Smooth muscle cell (in vitro differentiated cells): ENCODE results near the gene MPP4. TPM values are rescaled to one million over a fixed set of nuclear protein-coding genes. Genes with fewer than 3 reads are reported as not detected.

Source experiments
- DNase-seq: peaks from one replicate; lab custom pipeline; 2025; ENCODE audit not compliant: unreplicated experiment; lab: John Stamatoyannopoulos, UW
- H2AFZ ChIP-seq: fragments of 200-600 bp; sonication (generic); 2 replicates; pipeline ENCODE4 v1.6.0; 2016; ENCODE audit warnings: antibody characterized with exemption, low read depth, mild to moderate bottlenecking
- H3F3A ChIP-seq: fragments of 200-600 bp; sonication (generic); 2 replicates; pipeline ENCODE4 v1.6.0; 2017; ENCODE audit warnings: antibody characterized with exemption, low read depth
- H3K27ac ChIP-seq: fragments of 200-600 bp; sonication (generic); 2 replicates; pipeline ENCODE4 v1.5.1; 2016; ENCODE audit warnings: low read depth, mild to moderate bottlenecking
- H3K27me3 ChIP-seq: fragments of 200-600 bp; sonication (generic); 2 replicates; pipeline ENCODE4 v1.6.1; 2016; ENCODE audit warnings: low read depth, mild to moderate bottlenecking
- H3K36me3 ChIP-seq: fragments of 200-600 bp; sonication (generic); 2 replicates; pipeline ENCODE4 v1.5.1; 2016; ENCODE audit warnings: low read depth
- H3K4me1 ChIP-seq: fragments of 200-600 bp; sonication (generic); 2 replicates; pipeline ENCODE4 v1.5.1; 2016; ENCODE audit warnings: low read depth
- H3K4me2 ChIP-seq: fragments of 200-600 bp; sonication (generic); 2 replicates; pipeline ENCODE4 v1.6.0; 2016; ENCODE audit warnings: mild to moderate bottlenecking
- H3K4me3 ChIP-seq: fragments of 200-600 bp; sonication (generic); 2 replicates; pipeline ENCODE4 v1.5.1; 2016; ENCODE audit warnings: mild to moderate bottlenecking
- H3K79me2 ChIP-seq: fragments of 200-600 bp; sonication (generic); 2 replicates; pipeline ENCODE4 v1.6.0; 2016; ENCODE audit warnings: low read depth, mild to moderate bottlenecking
- H3K9ac ChIP-seq: fragments of 200-600 bp; sonication (generic); 2 replicates; pipeline ENCODE4 v1.6.0; 2016; ENCODE audit warnings: low read depth
- H3K9me3 ChIP-seq: fragments of 200-600 bp; sonication (generic); replicated peaks from 2 replicates; pipeline ENCODE4 v1.5.1; 2016; ENCODE audit warnings: low read depth
- H4K20me1 ChIP-seq: fragments of 200-600 bp; sonication (generic); 2 replicates; pipeline ENCODE4 v1.6.0; 2016; ENCODE audit warnings: low read depth
- WGBS: methylation state at CpG from one replicate; pipeline ENCODE4 v1.1.7; 2016; ENCODE audit warnings: low lambda C conversion rate; 5-methylcytosine and 5-hydroxymethylcytosine counted together
- polyA plus RNA-seq: library from polyadenylated mRNA; unstranded; fragments of >200 nt; fragmentation: Nextera tagmentation; extraction: Ambion mirVana; gene quantifications from 2 replicates; pipeline ENCODE4 v1.2.1, GENCODE V29; 2016
- total RNA-seq: library from RNA; depleted of rRNA; stranded (reverse); fragments of >200 nt; gene quantifications from 2 replicates; pipeline ENCODE4 v1.2.3, GENCODE V29; 2014
- TF ChIP-seq, protein P1 (sequence below): fragments of 200-600 bp; sonication (generic); IDR thresholded peaks from 2 replicates; pipeline ENCODE4 v1.5.1; 2017; ENCODE audit warnings: borderline replicate concordance, mild to moderate bottlenecking, antibody characterized with exemption; ENCODE audit not compliant: insufficient read depth, poor library complexity, severe bottlenecking

Gene MPP4
- total and polyA plus RNA-seq, 2 experiments from 2014 or later: 1.8 TPM; not detected in 1

DNA sequence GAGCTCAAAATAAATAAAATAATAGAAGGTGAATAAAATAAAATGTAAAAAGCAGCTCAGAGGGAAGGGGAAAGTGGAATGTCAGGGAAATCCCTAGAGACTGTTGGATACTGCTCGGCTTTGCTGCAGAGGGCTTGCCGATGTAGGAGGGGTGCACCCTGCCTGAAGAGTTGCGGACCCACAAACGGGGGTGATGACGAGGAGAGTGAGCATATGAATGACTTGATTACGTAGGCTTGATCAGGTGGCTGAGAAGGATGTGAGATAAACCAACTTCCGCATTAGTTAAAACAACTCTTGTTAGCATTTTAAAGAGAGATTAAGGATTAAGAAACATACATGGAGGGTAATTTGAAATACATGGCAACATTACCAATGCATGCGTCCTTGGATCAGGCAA, 34.1 kb downstream of the MPP4 start:
- Histone ChIP-seq H3K27me3 (no peaks in the 10 kb centered on the region), H3K9me3 (no peaks in the 10 kb centered on the region), H3F3A (no peaks in the 10 kb centered on the region), H3K4me2 (no peak overlapping the region), H3K4me1 (no peaks in the 10 kb centered on the region), H3K79me2 (no peaks in the 10 kb centered on the region), H2AFZ (no peak overlapping the region), H3K9ac (no peak overlapping the region), H3K4me3 (no peak overlapping the region), H3K27ac (no peak overlapping the region), H4K20me1 (no peaks in the 10 kb centered on the region), H3K36me3 (no peaks in the 10 kb centered on the region)
- DNase-seq: no peak
- 88% methylated on average over 8 of the region's 8 CpGs for WGBS
- TF ChIP-seq, protein P1, sequence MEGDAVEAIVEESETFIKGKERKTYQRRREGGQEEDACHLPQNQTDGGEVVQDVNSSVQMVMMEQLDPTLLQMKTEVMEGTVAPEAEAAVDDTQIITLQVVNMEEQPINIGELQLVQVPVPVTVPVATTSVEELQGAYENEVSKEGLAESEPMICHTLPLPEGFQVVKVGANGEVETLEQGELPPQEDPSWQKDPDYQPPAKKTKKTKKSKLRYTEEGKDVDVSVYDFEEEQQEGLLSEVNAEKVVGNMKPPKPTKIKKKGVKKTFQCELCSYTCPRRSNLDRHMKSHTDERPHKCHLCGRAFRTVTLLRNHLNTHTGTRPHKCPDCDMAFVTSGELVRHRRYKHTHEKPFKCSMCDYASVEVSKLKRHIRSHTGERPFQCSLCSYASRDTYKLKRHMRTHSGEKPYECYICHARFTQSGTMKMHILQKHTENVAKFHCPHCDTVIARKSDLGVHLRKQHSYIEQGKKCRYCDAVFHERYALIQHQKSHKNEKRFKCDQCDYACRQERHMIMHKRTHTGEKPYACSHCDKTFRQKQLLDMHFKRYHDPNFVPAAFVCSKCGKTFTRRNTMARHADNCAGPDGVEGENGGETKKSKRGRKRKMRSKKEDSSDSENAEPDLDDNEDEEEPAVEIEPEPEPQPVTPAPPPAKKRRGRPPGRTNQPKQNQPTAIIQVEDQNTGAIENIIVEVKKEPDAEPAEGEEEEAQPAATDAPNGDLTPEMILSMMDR: no peak

DNA sequence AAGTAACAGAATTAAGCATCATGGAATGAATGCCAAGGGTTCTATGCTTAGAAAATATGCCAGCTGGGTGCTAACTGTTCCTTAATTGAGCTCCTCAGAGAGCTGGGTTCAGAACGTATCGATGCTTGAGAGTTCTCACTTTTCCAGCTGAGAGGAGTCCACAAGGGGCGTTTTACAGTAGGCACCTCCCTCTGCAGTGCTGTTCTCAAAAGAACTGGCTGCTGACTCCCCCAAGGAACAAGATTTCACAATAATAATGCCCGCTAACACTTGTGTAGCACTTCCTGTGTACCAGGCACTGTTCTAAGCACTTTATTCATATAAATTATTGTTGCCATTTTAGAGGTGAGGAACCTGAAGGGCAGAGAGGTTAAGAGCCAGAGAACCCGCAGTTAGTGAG, 37.1 kb downstream of the MPP4 start:
- Histone ChIP-seq H3K36me3 (no peaks in the 10 kb centered on the region), H3K27me3 (no peaks in the 10 kb centered on the region), H4K20me1 (no peaks in the 10 kb centered on the region), H3K79me2 (no peaks in the 10 kb centered on the region), H3K4me2 (no peak overlapping the region), H3K9me3 (no peaks in the 10 kb centered on the region), H3K9ac (no peak overlapping the region), H3K27ac (no peak overlapping the region), H3K4me3 (no peak overlapping the region), H2AFZ (no peak overlapping the region), H3K4me1 (no peaks in the 10 kb centered on the region), H3F3A (no peaks in the 10 kb centered on the region)
- no peak for DNase-seq
- 75% methylated on average over 5 of the region's 5 CpGs for WGBS
- TF ChIP-seq, protein P1: no peak

DNA sequence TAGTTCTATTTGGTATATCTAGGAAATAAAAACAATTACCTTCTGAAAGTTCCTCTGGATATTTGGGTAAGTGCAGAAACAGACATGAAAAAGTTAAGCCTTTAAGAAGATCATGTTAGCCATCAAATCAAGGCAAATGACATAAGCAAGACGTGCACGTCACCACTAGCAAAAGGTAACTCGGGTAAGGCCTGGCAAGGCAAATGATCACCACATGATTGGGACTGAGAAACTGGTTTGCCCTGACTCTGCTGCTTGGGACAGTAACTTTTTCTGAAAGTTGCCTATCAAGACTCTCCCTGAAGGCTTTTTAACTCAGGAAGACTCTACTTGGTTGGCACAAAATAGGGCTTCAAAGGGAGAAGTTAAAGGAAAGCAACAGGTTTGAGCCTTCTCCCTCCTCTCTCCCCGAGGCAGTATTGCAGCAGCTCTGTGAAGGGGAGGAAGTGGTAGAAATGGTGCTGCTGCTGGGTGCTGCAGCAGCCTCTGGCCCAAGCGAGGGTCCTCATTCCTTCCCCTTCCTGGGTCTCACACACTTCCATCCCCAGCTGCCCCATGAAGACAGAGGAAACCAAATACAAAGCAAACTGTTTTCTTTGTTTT, 38.0 kb downstream of the MPP4 start:
- H3K9me3 ChIP-seq: no peaks in the 10 kb centered on the region
- TF ChIP-seq, protein P1: no peak
- H3K79me2 ChIP-seq: no peaks in the 10 kb centered on the region
- H3K9ac ChIP-seq: no peak overlapping the region
- no peak overlapping the region for H3K4me2 ChIP-seq
- no peak overlapping the region for H2AFZ ChIP-seq
- 72% methylated on average over 5 of the region's 5 CpGs for WGBS
- H3K4me1 ChIP-seq: no peaks in the 10 kb centered on the region
- no peak overlapping the region for H3K4me3 ChIP-seq
- H4K20me1 ChIP-seq: no peaks in the 10 kb centered on the region
- peaks cover under 1% of the 10 kb centered on the region for H3F3A ChIP-seq
- no peak for DNase-seq
- no peak overlapping the region for H3K27ac ChIP-seq
- no peaks in the 10 kb centered on the region for H3K36me3 ChIP-seq
- no peaks in the 10 kb centered on the region for H3K27me3 ChIP-seq

DNA sequence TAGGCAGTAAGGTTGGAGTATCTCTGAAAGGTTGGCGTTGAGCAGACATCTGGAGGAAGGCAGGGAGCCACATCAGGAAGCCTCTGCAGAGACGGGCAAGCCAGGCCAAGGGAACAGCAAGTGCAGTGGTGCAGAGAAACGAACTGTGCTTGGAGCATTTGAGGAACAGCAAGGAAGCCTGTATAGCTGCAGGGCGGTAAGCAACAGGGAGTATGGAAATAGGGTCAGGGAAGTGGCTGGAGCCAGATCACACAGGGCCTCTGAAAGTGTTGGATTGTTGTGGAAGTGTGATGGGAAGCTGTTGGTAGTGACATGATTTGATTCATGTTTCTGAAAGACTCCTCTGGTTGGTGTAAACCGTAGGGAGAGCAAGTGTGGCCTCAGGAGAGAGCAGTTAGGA, 41.7 kb downstream of the MPP4 start:
- peaks cover 5% of the 10 kb centered on the region for H3F3A ChIP-seq
- no peak overlapping the region for H3K4me2 ChIP-seq
- H3K79me2 ChIP-seq: no peaks in the 10 kb centered on the region
- DNase-seq: no peak
- no peaks in the 10 kb centered on the region for H3K9me3 ChIP-seq
- H3K36me3 ChIP-seq: no peaks in the 10 kb centered on the region
- H3K27me3 ChIP-seq: no peaks in the 10 kb centered on the region
- no peak overlapping the region for H3K9ac ChIP-seq
- TF ChIP-seq, protein P1: no peak
- no peak overlapping the region for H3K27ac ChIP-seq
- H4K20me1 ChIP-seq: no peaks in the 10 kb centered on the region
- no peak overlapping the region for H3K4me3 ChIP-seq
- H3K4me1 ChIP-seq: no peaks in the 10 kb centered on the region
- 81% methylated on average over 5 of the region's 5 CpGs for WGBS
- H2AFZ ChIP-seq: no peak overlapping the region
